Stimulated activated CD8-positive, alpha-beta memory T cell treated with anti-CD3 and anti-CD28 coated beads, Interleukin-12 subunit alpha, Interleukin-12 subunit beta, amount 100 ng/mL, for 1 hour (primary cell): Measurements from ENCODE around the gene EXOC6.
"Not testable (repeated sequence)": the region's sequence is repeated elsewhere in the genome, so short reads cannot be mapped to it uniquely, and the experiment has no call there.

Experiments
- DNase-seq: peaks from one replicate; pipeline ENCODE4 v3.0.0-alpha.2; 2020; ENCODE audit warnings: low read depth

The EXOC6 gene

DNA sequence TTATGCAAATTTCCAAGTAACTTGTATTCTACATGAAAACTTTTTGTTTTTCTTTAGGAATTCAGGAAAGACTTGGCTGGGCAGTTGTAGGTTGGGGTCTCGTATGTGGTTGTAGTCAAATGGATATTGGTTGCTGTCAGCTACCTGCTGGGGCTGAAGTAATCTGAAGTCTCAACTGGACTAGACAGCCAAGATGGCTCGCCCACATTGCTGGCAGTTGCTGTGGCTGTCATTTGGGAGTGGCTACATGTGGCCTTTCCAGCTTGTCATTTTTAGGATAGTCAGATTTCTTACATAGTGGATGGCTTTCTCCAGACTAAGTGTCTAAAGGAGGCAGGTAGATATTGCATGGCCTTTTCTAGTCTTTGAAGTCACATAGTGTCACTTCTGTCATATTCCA, 32.6 kb downstream of the EXOC6 start:
- no peak for DNase-seq

DNA sequence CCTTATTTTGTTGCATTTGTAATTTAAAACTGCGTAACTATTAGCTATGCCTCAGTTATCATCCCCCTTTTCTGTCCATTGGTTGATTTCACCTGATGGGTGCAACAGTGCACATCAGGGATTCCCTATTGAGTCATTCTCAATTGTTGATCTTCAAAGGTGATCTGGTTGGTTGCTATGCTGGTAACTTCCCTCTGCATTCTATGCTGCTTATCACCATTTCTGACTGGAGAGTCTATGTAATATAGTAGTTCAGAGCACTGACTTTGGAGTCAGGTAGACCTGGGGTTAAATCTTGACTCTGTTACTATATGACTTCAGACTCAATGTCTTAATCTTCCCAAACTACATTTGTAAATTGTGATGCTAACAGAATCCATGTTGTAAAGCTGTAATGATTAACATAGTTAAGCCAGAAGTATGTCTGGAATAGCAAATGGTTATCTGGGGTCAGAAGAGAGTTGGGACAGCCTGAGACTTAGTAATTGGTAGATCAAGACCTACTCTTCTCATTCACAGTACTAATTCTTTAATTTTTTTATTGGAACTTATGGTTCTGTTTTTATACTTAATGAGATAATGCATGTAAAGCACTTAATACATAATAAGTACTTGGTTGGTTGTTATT, 38.1 kb downstream of the EXOC6 start:
- DNase-seq: no peak

- DNase-seq: no peak
These were observed 42.2 kb downstream of the EXOC6 start for GRCh38 chr10:92890471-92890870.

DNA sequence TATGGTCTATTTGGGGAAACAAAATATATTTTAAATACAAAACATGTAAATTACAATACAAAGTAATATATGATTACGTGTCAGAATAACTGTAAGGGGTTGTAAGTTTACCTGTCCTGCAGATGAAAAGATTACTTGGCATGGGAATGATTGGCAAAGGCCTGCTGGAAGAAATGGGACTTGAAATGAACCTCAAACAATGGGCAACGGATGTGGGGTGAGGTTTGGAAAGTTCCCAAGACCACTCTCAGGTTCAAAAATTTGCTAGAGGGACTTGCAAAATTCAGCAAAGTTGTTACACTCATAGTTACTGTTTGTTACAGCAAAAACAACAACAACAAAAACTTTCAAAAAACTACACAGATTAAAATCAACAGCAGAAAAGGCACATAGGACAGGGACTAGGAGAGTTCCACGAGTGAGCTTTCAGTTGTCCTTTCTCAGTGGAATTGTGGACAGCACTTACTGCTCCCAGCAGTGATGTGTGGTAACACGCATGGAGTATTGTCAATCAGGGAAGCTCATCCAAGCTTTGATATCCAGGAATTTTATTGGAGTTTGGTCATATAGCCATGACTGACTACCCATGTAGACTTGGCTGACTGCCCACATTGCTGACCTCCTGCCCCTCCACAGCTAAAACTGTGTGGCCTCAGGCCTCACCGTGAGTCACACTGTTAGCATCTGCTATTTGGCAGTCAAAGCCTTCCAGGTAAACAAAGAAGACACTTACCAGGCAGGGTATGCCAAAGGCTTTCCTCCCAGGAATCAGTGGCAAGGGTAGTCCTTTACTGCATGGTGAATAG, 43.8 kb downstream of the EXOC6 start:
- DNase-seq: no peak

DNA sequence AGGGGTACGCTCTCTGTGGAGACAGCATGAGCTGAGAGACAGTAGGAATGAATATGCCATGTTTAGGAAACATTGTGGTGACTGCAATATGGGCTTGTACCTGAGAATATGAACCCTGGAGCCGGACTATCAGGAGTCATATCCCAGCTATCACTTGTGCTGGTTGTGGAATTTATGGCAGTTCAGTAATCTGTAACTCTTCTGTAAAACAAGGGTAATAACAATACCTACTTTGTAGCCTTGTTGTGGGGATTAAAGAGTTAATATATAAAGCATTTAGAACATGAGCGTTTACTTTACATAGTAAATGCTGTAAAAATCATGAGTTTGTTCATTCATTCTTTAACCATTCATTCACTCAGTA, 44.4 kb downstream of the EXOC6 start:
- DNase-seq: no peak

- no peak for DNase-seq
These were observed 45.8 kb downstream of the EXOC6 start for GRCh38 chr10:92894081-92894655.

DNA sequence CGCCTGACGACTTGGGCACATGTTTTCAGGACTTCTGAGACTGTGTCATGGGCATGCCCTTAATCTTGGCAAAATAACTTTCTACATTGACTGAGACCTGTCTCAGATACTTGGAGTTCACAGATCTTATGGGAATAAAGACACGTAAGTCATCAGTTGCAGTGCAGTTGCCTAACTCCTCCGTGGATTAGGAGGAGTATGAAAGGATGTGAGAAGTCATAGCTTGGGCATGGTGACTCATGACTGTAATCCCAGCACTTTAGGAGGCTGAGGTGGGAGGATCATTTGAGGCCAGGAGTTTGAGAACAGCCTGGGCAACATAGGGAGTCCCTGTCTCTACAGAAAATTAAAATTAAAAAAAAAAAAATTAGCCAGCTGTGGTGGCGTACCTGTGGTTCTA, 49.6 kb downstream of the EXOC6 start:
- no peak for DNase-seq

DNA sequence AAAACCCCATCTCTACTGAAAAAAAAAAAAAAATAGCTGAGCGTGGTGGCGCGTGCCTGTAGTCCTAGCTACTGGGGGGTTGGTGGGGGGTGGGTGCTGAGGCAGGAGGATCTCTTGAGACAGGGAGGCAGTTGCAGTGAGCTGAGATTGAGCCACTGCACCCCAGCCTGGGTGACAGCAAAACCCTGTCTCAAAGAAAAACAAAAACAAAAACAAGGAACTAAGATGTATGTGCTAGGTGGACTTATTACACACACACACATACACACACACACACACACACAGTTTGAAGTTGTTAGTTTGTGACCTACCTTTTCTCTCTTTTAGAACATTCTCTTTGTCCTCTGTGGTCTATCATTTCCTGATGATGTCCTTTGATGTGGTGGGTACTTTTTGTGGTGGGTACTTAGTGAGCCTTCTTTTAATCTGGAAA, 53.5 kb downstream of the EXOC6 start:
- no peak for DNase-seq

DNA sequence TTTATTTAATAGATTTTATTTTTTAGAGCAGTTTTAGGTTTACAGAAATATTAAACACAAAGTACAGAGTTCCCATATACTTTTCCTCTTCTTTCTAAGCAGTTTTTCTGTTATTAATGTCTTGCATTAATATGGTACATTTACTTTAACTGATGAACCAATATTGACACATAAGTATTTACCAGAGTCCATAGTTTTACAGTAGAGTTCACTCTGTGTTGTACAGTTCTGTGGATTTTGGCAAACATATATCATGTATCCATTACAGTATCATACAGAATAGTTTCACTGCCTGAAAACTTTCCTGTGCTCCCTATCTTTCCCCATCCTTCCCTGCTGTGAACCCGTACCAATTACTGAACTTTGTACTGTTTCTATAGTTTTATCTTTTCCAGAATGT, 55.3 kb downstream of the EXOC6 start:
- no peak for DNase-seq

DNA sequence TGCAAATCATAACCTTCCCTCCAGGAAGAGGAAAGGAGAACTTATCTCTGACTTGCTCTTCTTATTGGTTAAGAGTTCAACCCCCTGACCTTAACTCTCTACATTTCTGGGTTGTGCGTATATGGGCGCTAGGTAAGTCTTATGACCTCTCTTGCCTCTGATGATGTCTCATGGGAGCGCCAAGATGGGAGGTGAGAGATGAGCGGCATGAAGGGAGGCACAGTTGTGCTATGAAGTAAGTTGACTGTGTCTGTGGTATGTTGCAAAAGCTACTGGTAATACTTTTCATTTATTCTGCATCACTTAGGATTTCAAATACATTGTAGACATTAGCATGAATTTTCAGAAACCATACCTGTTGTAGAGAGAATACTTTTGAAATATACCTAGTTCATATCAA, 59.0 kb downstream of the EXOC6 start:
- DNase-seq: no peak

DNA sequence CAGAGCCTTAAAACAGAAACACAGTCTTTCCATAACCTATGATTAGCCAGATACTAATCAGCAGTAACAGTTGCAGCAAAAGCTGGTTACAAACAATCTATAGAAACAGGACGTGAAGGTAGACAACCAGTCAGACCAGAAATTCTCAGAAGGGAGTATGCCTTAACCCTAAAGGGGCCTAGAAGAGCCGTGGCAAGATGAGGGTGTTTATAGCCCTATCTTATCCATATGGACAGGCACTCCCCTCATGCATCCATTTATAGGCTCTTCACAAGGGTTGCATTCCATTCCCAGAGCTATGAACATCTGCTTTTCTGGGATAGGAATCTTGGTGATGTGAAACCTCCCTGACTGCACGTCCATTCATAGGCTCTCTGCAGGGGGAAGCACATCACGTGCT, 64.3 kb downstream of the EXOC6 start:
- DNase-seq: not testable (repeated sequence)

- no peak for DNase-seq
These were observed 65.7 kb downstream of the EXOC6 start for GRCh38 chr10:92913973-92914372.

DNA sequence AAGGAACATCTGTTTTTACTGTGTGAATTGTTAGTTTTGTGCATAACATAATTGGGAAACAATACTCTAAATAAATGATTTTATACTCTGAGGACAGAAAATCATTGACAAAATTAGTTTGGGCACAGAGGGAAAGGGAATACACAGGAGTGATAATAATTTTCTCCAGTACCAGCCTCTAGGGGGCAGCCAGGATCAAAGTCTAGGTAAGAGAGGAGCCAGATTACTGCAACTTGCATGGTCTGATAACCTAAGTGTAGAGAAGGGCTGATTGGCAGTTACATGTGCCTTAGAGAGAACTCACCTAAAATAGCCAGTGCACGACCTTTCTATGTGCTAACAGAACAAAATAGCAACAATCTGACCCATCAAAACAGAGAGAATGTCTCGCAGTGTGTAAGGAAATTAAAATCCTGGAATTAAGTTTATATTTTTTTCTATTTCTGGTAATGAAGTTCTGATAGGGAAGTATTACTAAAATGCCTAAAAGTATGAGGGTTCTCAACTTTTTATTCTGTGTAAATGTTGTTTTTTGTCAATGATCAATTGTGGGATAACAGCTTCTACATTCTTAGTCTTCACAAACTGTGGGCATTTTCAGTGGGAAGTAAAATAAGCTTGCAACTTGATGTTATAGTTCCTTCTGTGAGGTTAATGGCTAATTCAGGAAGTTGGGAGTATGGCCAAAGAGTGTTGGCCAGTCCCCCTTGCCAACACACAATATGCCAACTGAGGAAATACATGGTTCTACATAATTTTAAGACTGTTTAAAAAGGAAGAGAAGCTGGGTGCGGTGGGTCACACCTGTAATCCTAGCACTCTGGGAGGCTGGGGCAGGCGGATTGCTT, 66.4 kb downstream of the EXOC6 start:
- DNase-seq: peak; percentile 30

DNA sequence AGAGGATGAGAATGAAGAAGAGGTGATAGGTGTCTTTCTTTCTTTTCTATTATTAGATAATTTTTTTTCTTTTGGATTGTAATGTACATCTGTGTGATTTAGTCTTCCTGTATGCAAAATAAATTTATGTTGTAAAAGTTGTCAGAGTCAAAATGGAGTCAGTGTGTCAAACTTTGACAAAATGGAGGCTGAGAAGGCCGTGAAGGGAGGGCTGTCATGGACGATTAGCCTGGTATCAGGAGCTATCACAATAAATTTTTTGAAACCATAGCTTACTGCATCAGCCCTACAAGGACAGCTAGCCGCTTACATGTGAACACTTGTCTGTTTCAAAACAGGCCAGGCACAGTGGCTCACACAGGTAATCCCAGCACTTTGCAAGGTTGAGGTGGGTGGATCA, 67.6 kb downstream of the EXOC6 start:
- no peak for DNase-seq

DNA sequence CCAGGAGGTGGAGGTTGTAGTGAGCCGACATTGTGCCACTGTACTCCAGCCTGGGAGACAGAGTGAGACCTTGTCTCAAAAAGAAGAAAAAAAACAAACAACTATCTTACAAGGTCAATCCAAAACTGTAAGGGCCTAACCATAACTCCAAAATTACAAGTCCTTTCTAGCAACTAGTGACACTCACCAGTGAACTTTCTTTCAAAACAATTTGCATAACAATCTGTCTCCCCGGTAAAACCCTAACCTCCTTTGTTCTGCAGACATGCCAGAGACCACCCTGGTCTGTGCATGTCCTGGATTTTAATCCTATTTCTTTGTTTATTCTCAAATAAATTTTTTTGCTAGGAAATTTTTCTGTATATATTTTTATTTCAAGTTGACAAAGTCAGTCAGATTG, 68.1 kb downstream of the EXOC6 start:
- no peak for DNase-seq

DNA sequence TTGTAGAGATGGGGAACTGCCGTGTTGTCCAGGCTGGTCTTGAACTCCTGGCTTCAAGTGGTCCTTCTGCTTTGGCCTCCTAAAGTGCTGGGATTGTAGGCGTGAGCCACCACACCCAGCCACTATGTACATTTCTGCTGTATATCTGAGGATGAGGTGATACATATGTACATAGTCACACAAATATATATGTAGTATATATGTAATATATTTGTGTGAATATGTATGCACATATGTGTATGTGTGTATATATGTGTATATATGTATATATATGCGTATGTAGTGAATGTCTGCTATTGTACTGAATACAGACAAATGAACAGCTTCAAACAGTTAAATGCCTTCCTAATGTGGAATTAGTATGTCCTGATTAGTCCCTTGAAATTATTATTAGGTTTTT, 70.3 kb downstream of the EXOC6 start:
- DNase-seq: no peak

DNA sequence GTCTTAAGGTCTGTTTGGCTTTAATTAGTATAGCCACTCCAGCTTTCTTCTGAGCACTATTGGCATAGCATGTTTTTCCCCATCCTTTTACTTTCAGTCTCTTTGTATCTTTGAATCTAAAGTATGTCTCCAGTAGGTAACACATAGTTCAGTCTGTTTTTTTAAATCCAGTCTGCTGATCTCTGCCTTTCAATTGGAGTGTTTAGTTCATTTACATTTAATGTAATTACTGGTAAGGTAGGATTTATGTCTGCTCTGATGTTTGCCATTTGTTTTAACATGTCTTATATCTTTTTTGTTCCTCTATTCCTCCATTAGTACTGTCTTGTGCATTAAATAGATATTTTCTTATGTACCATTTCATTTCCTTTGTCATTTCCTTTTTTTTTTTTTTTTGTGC, 72.5 kb downstream of the EXOC6 start:
- DNase-seq: no peak

DNA sequence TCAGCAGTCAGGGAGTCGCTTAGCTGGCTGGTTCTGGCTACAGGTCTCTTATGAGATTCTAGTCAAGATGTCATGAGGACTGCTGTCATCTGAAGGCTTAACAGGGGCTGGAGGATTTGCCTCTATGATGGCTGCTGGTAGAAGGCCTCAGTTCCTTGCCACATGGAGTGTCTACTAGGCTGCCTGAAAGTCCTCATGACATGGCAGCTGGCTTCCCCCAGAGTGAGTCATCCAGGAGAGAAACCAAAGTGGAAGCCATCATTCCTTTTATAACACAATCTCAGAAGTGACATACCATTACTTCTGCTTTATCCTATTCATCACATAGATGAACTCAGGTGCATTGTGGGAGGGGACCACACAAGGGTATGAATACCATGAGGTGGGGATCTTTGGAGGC, 75.1 kb downstream of the EXOC6 start:
- DNase-seq: no peak

DNA sequence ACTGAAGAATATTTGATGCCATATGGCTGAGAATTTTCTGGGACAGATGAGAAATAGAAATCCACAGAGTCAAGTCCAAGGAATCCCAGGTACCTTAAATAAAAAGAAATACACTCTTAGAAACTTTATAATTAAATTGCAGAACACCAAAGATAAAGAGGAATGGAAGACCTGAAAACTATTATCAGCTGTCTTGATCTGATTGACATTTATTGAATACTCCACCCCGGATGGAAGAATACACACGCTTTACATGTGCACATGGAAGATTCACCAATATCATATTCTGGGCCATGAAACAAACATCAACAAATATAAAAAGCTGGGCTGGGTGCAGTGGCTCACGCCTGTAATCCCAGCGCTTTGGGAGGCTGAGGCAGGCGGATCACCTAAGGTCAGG, 81.6 kb downstream of the EXOC6 start:
- DNase-seq: no peak

- DNase-seq: no peak
These were observed 83.3 kb downstream of the EXOC6 start for GRCh38 chr10:92931597-92931996.

DNA sequence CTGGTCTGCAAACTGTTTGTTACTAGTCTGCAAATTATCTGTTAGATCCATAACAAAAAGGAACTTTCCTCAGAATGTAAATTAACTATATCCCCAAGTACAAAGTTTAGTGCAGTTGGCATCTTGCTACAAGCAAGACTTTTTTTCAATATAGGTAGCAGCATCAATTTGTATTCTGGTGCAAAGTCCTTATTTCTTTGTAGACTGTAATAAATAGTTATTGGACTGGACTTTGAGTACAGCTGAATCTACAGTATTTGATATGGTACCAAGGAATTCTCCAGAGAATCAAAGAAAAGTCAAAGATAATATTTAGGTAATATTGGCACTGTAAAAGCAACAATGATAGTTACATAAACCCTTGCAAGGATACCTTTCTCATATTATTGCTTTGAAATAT, 89.6 kb downstream of the EXOC6 start:
- no peak for DNase-seq

DNA sequence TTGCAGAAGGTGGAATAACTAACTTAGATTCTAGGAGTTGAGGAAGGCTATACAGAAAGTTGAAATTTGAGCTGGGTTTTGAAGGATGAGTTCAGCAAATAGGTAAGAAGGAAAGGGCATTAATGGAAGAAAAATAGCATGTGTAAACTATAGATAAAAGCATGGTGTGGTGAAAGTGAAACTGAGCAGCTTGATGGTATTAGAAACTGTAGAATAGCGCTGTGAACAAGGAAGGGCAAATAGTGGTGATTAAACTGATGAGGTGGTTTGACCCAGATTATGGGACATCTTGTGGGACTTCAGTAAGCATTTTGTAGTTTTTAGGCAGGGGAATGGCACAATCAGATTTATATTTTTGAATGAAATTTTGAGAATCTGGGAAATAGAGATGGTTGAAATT, 90.5 kb downstream of the EXOC6 start:
- DNase-seq: no peak

DNA sequence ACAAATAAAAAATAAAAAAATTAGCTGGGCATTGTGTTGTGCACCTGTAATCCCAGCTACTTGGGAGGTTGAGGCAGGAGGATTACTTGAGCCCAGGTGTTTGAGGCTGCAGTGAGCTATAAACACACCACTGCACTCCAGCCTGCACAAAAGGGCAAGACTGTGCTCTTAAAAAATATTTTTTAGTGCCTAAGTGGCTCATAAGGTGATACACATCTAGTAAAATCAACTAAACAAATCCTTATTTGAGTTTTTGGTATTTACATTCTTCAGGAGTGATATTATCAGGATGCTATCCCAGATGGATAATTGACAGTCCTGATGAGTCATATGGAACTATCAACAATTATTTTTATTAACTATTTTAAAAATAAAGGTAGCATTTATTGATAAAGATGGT, 93.9 kb downstream of the EXOC6 start:
- no peak for DNase-seq
